ENCODE data around the gene FIGN. TPM values are rescaled to one million over a fixed set of nuclear protein-coding genes. Genes with fewer than 3 reads are reported as not detected.

The FIGN gene
- total and polyA plus RNA-seq, 2 of the 4 experiments (the other 2 are of a cell fraction): 0.77 to 0.90 TPM

- no peak overlapping the region for H3K4me3 ChIP-seq (ENCODE audit: insufficient read depth, low read depth, low read length)
- H2BK120ac ChIP-seq (ENCODE audit: low read depth, low read length): no peak overlapping the region
- no peaks in the 10 kb centered on the region for H3K9me3 ChIP-seq (ENCODE audit: control insufficient read depth, insufficient read depth, low read length)
- no peak overlapping the region for H3K27ac ChIP-seq (ENCODE audit: insufficient read depth, low read length)
- no peak overlapping the region for H4K91ac ChIP-seq (ENCODE audit: insufficient read depth, low read depth, low read length)
- no CpG with 5 or more reads among the region's 1 CpG for WGBS, 2 experiments (ENCODE audit: extremely low coverage in 2 of 2, insufficient read length in 1 of 2)
- no peak for TF ChIP-seq BHLHE40 (IDR thresholded peaks at IDR 0.05; ENCODE audit: low read depth, low read length)
- no peak for TF ChIP-seq ELK1 (IDR thresholded peaks at IDR 0.05; ENCODE audit: borderline replicate concordance, low read depth, low read length)
- TF ChIP-seq SMC3 (IDR thresholded peaks at IDR 0.05; ENCODE audit: low read depth, low read length): no peak
- no peak for TF ChIP-seq RAD21 (IDR thresholded peaks at IDR 0.05; ENCODE audit: low read length)
- no peak for TF ChIP-seq MAFK (IDR thresholded peaks at IDR 0.05; ENCODE audit: low read depth, low read length)
- no peak for TF ChIP-seq CEBPB (IDR thresholded peaks at IDR 0.05; ENCODE audit: low read depth, low read length)
- no peak for TF ChIP-seq NFE2L2 (IDR thresholded peaks at IDR 0.05; ENCODE audit: low read depth, low read length)
- TF ChIP-seq FOS (IDR thresholded peaks at IDR 0.05; ENCODE audit: low read depth, low read length): no peak
- TF ChIP-seq MAZ (IDR thresholded peaks at IDR 0.05; ENCODE audit: borderline replicate concordance, low read depth, low read length): no peak
- no peak for TF ChIP-seq RCOR1 (IDR thresholded peaks at IDR 0.05; ENCODE audit: insufficient replicate concordance, low read length)
- TF ChIP-seq CTCF (conservative IDR thresholded peaks at IDR 0.05; ENCODE audit: low read depth, low read length): no peak
- TF ChIP-seq RFX5 (IDR thresholded peaks at IDR 0.05; ENCODE audit: low read depth, low read length): no peak
- TF ChIP-seq MXI1 (IDR thresholded peaks at IDR 0.05; ENCODE audit: borderline replicate concordance, low read depth, low read length): no peak
- no peak for TF ChIP-seq USF2 (IDR thresholded peaks at IDR 0.05; ENCODE audit: low read depth, low read length)
- no peak for TF ChIP-seq POLR2A (IDR thresholded peaks at IDR 0.05; ENCODE audit: low read depth, low read length)
- TF ChIP-seq CHD1 (IDR thresholded peaks at IDR 0.05; ENCODE audit: low read depth, low read length): no peak
- BruUV-seq (replicated peaks): no TSS peak
- ChIA-PET POLR2A (ENCODE audit: unreplicated experiment) (no interaction called here), CTCF (interaction anchor here (0.6 kb wide), 1 partner anchor 23 kb away, joined by 3 read pairs; no protein-coding TSS in a partner anchor)
- no peak overlapping the region for H2AFZ ChIP-seq (replicated peaks; ENCODE audit: low read length, poor library complexity)
- no peak overlapping the region for H2AK5ac ChIP-seq (ENCODE audit: low read depth, low read length)
- H3K18ac ChIP-seq (ENCODE audit: low read depth, low read length): no peak overlapping the region
- H3K79me1 ChIP-seq (ENCODE audit: low read depth in 1 of 2, low read length in 2 of 2): no peaks in the 10 kb centered on the region
- intact Hi-C loops (cut with micrococcal nuclease) (no loop called here), in situ Hi-C loops (cut with MboI; ENCODE audit: low sequenced_read_pairs) (no loop called here), dilution Hi-C loops (cut with HindIII; ENCODE audit: low sequenced_read_pairs, unreplicated experiment) (no loop called here)
- DNase-seq (no peak), ATAC-seq (ENCODE audit: low read depth) (no peak)
- no peak overlapping the region for H3K14ac ChIP-seq (replicated peaks; ENCODE audit: low read depth, low read length)
- no peak overlapping the region for H3K4ac ChIP-seq (ENCODE audit: low read depth, low read length)
- no peaks in the 10 kb centered on the region for H4K20me1 ChIP-seq (ENCODE audit: insufficient read depth, low read length)
- H2BK5ac ChIP-seq (ENCODE audit: low read depth, low read length, poor library complexity, severe bottlenecking): no peak overlapping the region
- no peak overlapping the region for H4K5ac ChIP-seq (ENCODE audit: low read depth, low read length)
- no peaks in the 10 kb centered on the region for H3K9me1 ChIP-seq (ENCODE audit: insufficient read depth, low read length)
- no peaks in the 10 kb centered on the region for H3K36me3 ChIP-seq (ENCODE audit: control insufficient read depth, insufficient read depth, low read length)
- no peak overlapping the region for H3K4me2 ChIP-seq (ENCODE audit: low read depth, low read length)
- H3K27me3 ChIP-seq (ENCODE audit: control insufficient read depth, insufficient read depth, low read length): no peaks in the 10 kb centered on the region
- no peak overlapping the region for H3K9ac ChIP-seq (ENCODE audit: low read depth, low read length)
- no peak overlapping the region for H2AK9ac ChIP-seq (replicated peaks; ENCODE audit: low read depth, low read length, poor library complexity)
- no peak overlapping the region for H3K23ac ChIP-seq (ENCODE audit: low read depth, low read length)
- no peak overlapping the region for H3K56ac ChIP-seq (ENCODE audit: extremely low read depth, insufficient read depth, low read length)
- H4K8ac ChIP-seq (ENCODE audit: low read depth in 2 of 2, low read length in 2 of 2): no peak overlapping the region
- H2BK20ac ChIP-seq (ENCODE audit: low read depth, low read length): no peak overlapping the region
- no peak overlapping the region for H2BK15ac ChIP-seq (ENCODE audit: low read depth, low read length)
- no peaks in the 10 kb centered on the region for H3K4me1 ChIP-seq (ENCODE audit: control insufficient read depth, insufficient read depth, low read length)
Observed at GRCh38 chr2:163565192-163565591, 170.6 kb downstream of the FIGN start.

Measured in IMR-90 (cell line).